ENCODE data around the gene USF3.

USF3 gene

DNA sequence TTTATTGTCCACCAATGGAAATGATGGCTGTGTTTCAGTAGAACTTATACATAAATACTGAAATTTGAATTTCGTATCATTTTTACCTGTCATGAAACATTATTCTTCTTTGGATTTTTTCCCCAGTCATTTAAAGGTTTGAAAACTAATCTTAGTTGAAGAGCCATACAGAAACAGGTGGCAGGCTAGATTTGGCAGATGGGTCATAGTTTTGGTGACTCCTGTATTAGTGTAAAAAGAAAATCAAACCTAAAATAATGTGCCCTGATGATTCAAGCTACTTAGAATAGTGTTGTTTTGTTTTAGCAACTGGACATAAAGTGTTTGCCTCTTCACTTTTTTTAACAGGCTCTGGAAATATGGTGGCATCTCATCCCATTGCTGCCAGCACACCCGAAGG, 95.2 kb downstream of the USF3 start:
- H3K4me1 ChIP-seq (ENCODE audit: insufficient read depth, low read length, severe bottlenecking) = peaks cover 4% of the 10 kb centered on the region
- no peaks in the 10 kb centered on the region for H3K9me3 ChIP-seq (ENCODE audit: low read length)
- no peaks in the 10 kb centered on the region for H3K79me2 ChIP-seq (ENCODE audit: insufficient read depth, low read length)
- TF ChIP-seq EZH2 (IDR thresholded peaks at IDR 0.05; ENCODE audit: borderline replicate concordance, low read length) = no peak
- TF ChIP-seq, protein P1, sequence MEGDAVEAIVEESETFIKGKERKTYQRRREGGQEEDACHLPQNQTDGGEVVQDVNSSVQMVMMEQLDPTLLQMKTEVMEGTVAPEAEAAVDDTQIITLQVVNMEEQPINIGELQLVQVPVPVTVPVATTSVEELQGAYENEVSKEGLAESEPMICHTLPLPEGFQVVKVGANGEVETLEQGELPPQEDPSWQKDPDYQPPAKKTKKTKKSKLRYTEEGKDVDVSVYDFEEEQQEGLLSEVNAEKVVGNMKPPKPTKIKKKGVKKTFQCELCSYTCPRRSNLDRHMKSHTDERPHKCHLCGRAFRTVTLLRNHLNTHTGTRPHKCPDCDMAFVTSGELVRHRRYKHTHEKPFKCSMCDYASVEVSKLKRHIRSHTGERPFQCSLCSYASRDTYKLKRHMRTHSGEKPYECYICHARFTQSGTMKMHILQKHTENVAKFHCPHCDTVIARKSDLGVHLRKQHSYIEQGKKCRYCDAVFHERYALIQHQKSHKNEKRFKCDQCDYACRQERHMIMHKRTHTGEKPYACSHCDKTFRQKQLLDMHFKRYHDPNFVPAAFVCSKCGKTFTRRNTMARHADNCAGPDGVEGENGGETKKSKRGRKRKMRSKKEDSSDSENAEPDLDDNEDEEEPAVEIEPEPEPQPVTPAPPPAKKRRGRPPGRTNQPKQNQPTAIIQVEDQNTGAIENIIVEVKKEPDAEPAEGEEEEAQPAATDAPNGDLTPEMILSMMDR (IDR thresholded peaks at IDR 0.05; ENCODE audit: low read length) = no peak
- no peaks in the 10 kb centered on the region for H3K27me3 ChIP-seq (ENCODE audit: insufficient read depth, low read length)
- no peaks in the 10 kb centered on the region for H3F3A ChIP-seq (ENCODE audit: insufficient read depth, low read length)
- H3K9ac ChIP-seq (ENCODE audit: low read length) = no peak overlapping the region
- no peak overlapping the region for H3K27ac ChIP-seq (ENCODE audit: low read depth, low read length, poor library complexity, severe bottlenecking)
- no peaks in the 10 kb centered on the region for H3K36me3 ChIP-seq (ENCODE audit: insufficient read depth, low read length)
- no peak overlapping the region for H3K4me3 ChIP-seq (ENCODE audit: low read depth, low read length, poor library complexity, severe bottlenecking)
- H3K4me2 ChIP-seq (ENCODE audit: low read length) = no peak overlapping the region
- no peaks in the 10 kb centered on the region for H3K9me2 ChIP-seq (ENCODE audit: low read depth, low read length)
- H4K20me1 ChIP-seq (ENCODE audit: insufficient read depth, low read length) = no peaks in the 10 kb centered on the region
- no peak overlapping the region for H2AFZ ChIP-seq (ENCODE audit: low read length)

DNA sequence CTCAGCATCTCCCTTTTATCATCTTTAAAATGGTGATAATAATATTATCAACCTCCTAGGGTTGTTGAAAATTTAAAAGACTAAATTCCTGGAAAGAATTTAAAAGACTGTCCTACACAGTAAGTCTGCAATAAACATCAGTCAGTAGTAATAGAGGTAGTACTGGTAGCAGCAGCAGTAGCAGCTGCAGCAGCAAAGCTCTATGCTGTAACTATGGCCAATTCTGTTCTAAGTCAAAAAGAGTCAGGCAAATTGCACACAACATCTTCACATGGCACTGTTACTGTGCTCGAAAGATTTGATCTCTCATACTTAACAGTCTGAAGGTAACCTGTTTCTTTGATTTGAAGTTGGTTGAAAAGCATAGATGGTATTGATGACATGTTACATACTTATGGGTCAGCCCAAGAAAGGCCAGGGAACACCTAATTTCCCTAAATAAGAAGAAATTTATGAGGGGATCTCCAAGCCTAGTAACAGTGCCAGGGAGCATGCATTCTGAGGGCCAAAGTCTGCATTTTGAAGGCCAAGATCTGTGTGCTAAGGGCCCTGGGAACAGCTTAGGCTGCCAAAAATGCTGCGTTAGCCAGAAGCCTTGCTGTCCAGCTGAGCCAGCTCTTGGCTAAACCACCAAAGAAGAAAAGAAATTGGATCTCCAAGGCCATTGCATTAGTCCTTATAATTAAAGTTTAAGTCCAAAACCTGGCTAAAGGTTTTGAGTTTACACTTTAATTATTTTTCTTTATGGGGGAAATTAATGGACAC, 95.8 kb downstream of the USF3 start:
- H3F3A ChIP-seq (ENCODE audit: insufficient read depth, low read length) = no peaks in the 10 kb centered on the region
- H4K20me1 ChIP-seq (ENCODE audit: insufficient read depth, low read length) = no peaks in the 10 kb centered on the region
- no peak overlapping the region for H2AFZ ChIP-seq (ENCODE audit: low read length)
- H3K4me3 ChIP-seq (ENCODE audit: low read depth, low read length, poor library complexity, severe bottlenecking) = no peak overlapping the region
- no peak overlapping the region for H3K4me2 ChIP-seq (ENCODE audit: low read length)
- TF ChIP-seq, protein P1 (IDR thresholded peaks at IDR 0.05; ENCODE audit: low read length) = no peak
- no peak for TF ChIP-seq EZH2 (IDR thresholded peaks at IDR 0.05; ENCODE audit: borderline replicate concordance, low read length)
- H3K9me3 ChIP-seq (ENCODE audit: low read length) = no peaks in the 10 kb centered on the region
- no peak overlapping the region for H3K27ac ChIP-seq (ENCODE audit: low read depth, low read length, poor library complexity, severe bottlenecking)
- H3K9me2 ChIP-seq (ENCODE audit: low read depth, low read length) = no peaks in the 10 kb centered on the region
- no peak overlapping the region for H3K9ac ChIP-seq (ENCODE audit: low read length)
- H3K79me2 ChIP-seq (ENCODE audit: insufficient read depth, low read length) = no peaks in the 10 kb centered on the region
- H3K4me1 ChIP-seq (ENCODE audit: insufficient read depth, low read length, severe bottlenecking) = no peaks in the 10 kb centered on the region
- no peaks in the 10 kb centered on the region for H3K27me3 ChIP-seq (ENCODE audit: insufficient read depth, low read length)
- H3K36me3 ChIP-seq (ENCODE audit: insufficient read depth, low read length) = no peaks in the 10 kb centered on the region

All from OCI-LY1 (cell line).